PFSK-1 (cell line): ENCODE measurements around the gene RALB.

Source experiments
- FOXP2 ChIP-seq: optimal IDR thresholded peaks from 2 replicates; pipeline ENCODE3; 2011; ENCODE audit warnings: borderline replicate concordance, control low read depth, inconsistent platforms; ENCODE audit not compliant: insufficient read depth; ENCODE audit errors: extremely low read length, extremely low read depth
- POLR2AphosphoS5 ChIP-seq: IDR thresholded peaks from 2 replicates; pipeline ENCODE4 v1.6.1; 2012; ENCODE audit warnings: low read depth, mild to moderate bottlenecking, control low read depth, low read length, moderate library complexity
- SIN3A ChIP-seq: IDR thresholded peaks from 2 replicates; pipeline ENCODE4 v1.6.1; 2012; ENCODE audit warnings: mild to moderate bottlenecking, low read length, moderate library complexity, borderline replicate concordance; ENCODE audit not compliant: insufficient read depth
- TAF1 ChIP-seq: IDR thresholded peaks from 2 replicates; pipeline ENCODE4 v1.6.1; 2012; ENCODE audit warnings: low read length, control low read depth, borderline replicate concordance; ENCODE audit not compliant: insufficient read depth
- TF ChIP-seq, protein P1 (sequence below), 2 experiments: IDR thresholded peaks; 2 replicates each; pipeline versions ENCODE4 v1.6.1 to v1.8.0; 2011 to 2012; ENCODE audit warnings: low read depth in 2 of 2, low read length in 2 of 2, control low read depth in 1 of 2, inconsistent platforms in 1 of 2, mild to moderate bottlenecking in 1 of 2, moderate library complexity in 1 of 2; ENCODE audit not compliant: insufficient read depth in 1 of 2

Gene RALB

DNA sequence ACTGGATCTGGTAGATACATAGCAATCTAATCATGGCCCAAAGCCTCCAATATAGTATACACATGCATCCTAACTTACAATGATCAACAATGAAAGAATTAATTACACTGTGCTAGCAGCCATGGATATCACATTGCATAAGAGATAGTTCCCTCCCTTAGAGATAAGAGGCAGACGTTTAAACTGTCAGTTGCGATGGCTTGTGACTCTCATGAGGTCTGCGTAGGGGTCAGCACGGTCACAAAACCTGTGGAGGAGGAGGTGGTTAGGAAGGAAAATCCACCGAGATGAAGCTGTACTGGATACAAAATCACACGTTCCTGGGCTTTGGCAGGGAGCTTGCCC is 800 bp upstream of the RALB start:
- TF ChIP-seq TAF1 (no peak), FOXP2 (no peak), SIN3A (no peak), POLR2AphosphoS5 (no peak)
- TF ChIP-seq, protein P1, sequence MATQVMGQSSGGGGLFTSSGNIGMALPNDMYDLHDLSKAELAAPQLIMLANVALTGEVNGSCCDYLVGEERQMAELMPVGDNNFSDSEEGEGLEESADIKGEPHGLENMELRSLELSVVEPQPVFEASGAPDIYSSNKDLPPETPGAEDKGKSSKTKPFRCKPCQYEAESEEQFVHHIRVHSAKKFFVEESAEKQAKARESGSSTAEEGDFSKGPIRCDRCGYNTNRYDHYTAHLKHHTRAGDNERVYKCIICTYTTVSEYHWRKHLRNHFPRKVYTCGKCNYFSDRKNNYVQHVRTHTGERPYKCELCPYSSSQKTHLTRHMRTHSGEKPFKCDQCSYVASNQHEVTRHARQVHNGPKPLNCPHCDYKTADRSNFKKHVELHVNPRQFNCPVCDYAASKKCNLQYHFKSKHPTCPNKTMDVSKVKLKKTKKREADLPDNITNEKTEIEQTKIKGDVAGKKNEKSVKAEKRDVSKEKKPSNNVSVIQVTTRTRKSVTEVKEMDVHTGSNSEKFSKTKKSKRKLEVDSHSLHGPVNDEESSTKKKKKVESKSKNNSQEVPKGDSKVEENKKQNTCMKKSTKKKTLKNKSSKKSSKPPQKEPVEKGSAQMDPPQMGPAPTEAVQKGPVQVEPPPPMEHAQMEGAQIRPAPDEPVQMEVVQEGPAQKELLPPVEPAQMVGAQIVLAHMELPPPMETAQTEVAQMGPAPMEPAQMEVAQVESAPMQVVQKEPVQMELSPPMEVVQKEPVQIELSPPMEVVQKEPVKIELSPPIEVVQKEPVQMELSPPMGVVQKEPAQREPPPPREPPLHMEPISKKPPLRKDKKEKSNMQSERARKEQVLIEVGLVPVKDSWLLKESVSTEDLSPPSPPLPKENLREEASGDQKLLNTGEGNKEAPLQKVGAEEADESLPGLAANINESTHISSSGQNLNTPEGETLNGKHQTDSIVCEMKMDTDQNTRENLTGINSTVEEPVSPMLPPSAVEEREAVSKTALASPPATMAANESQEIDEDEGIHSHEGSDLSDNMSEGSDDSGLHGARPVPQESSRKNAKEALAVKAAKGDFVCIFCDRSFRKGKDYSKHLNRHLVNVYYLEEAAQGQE (IDR thresholded peaks at IDR 0.05; ENCODE audit: insufficient read depth in 1 of 2, low read depth in 2 of 2, low read length in 2 of 2), result no peak

DNA sequence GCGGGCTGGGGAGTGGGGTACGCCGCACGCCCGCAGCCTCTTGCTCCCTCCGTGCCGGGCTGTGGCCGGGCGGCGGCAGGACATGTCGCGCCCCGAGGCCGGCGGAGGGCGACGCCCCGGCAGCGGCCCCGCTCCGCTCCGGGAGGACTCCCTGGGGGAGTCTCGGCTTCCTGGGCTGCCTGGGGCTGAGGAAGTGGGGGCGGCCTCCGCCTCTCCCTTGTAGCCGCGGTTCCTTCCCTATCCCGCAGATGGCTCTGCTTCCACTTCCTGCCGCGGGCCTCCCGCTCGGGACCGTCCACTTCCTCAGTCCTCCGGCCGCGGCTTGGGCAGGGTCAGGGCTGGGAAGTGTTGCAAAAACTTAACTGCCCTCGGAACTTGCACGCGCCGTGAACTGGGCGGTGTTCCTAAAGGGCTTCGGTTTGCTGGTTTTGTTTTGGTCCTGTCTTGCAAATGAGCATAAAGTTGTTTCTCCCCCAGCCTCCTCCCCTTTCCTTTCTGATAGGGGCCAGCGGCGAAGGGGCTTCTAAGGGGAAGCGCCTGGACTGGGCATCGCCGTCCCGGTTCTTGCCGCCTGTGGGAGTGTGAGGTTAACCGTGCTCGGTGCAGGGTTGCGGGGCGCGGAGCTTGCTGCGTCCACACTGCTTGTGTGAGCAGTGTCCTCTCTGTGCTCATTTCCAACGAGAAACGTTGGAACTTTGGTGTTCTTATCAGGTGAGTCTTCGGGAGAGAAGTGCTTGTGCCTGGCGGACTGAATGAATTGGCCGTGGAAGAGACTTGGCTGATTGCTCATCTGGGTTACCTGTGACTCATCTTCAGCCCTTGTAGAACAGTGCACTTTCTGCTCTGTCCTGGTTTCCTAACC is 600 bp downstream of the RALB start:
- TF ChIP-seq, protein P1 (IDR thresholded peaks at IDR 0.05; ENCODE audit: insufficient read depth in 1 of 2, low read depth in 2 of 2, low read length in 2 of 2), result 0 out of 4 replicates have a peak, but pooled peaks of 1 of the 2 experiments have one; percentile 49
- TF ChIP-seq FOXP2 (peak; percentile 41), POLR2AphosphoS5 (peak; percentile 57; the same call in 1 of the 2 replicates), SIN3A (0 out of 2 replicates have a peak, but pooled peaks have one; percentile 63), TAF1 (peak; percentile 49; the same call in 1 of the 2 replicates)

DNA sequence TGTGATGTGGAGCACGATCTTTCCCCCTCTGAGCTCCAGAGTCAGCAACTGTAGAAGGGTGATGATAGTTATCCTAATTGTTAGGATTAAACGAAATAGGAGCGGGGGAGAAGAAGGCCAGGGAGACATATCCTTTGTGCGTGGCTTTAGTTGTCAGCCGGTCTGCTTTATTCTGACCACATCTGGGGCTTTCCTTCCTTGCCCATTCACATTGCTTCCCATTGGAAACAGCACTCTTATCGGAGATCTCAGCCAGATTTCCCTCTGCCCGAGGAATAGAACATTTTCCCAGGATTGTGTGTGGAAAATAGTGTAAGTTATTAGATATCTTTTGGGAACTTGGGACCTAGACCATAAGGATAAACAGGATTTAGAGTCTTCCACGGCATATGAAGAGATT is 1.5 kb downstream of the RALB start:
- TF ChIP-seq TAF1, result no peak
- TF ChIP-seq, protein P1 (IDR thresholded peaks at IDR 0.05; ENCODE audit: insufficient read depth in 1 of 2, low read depth in 2 of 2, low read length in 2 of 2), result no peak
- TF ChIP-seq POLR2AphosphoS5, result no peak
- no peak for TF ChIP-seq SIN3A
- TF ChIP-seq FOXP2, result no peak

DNA sequence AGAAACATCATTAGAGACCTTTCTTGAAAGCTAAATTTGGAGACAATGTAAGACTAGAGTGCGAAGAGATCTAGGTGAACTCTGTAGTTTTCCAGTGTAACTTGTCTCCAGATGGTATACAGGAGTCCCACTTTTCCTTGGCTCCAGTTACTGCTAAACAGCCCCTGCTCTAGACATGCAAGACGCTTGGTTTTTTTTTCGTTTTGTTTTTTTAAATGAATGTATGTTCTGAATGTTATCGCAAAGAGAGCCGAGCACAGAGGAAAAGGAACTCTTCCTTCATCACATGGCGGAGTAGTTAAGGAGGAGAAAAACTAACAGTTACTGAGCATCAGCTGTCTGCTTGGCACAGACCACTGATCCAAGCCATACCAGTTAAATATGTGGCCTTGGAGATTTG is 2.4 kb downstream of the RALB start:
- TF ChIP-seq TAF1, result no peak

DNA sequence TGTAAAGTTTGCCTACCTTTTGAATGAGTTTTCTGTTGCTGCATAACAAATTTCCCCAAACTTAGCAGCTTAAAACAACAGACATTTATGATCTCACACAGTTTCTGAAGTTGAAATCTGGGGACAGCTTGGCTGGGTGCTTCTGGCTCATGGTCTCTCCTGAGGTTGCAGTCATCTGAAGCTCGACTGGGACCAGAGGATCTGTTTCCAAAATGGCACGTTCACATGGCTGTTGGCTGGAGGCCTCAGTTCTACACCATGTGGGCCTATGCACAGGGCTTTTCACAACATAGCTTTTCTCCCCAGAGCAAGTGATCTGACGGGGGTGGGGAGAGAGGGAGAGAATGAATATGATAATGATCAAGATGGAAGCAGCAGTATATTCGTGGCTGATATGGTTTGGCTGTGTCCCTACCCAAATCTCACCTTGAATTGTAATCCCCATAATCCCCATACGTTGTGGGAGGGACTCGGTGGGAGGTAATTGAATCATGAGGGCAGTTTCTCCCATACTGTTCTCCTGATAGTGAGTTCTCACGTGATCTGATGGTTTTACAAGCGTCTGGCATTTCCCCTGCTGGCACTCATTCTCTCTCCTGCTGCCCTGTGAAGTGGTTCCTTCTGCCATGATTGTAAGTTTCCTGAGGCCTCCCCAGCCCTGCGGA is 3.5 kb downstream of the RALB start:
- TF ChIP-seq, protein P1 (IDR thresholded peaks at IDR 0.05; ENCODE audit: insufficient read depth in 1 of 2, low read depth in 2 of 2, low read length in 2 of 2), result no peak
- TF ChIP-seq SIN3A (no peak), TAF1 (no peak), FOXP2 (no peak), POLR2AphosphoS5 (no peak)
